Measurements from ENCODE around the gene HMGN2.

GRCh38 chr1:26438041-26438440, 34.2 kb upstream of the HMGN2 start:
- TF ChIP-seq CTCF (IDR thresholded peaks at IDR 0.05 in 4 of 5, conservative IDR thresholded peaks at IDR 0.05 in 1 of 5) (no peak), POLR2A (IDR thresholded peaks at IDR 0.05) (no peak)

Measured in gastrocnemius medialis (tissue), 4 donors.